Endothelial cell of umbilical vein (primary cell): ENCODE results near the gene LMTK2. TPM values are rescaled to one million over a fixed set of nuclear protein-coding genes. Genes with fewer than 3 reads are reported as not detected.

Source experiments
- BruUV-seq: library from RNA; stranded (reverse); fragments of 400-500 nt; replicated peaks from 2 replicates; lab custom pipeline; 2021; lab: Mats Ljungman, UMichigan
- CTCF ChIA-PET: fragments of 300-600, 350-600 bp; sonication (Branson Sonifier 250); formaldehyde crosslinking; loops from one replicate; lab custom pipeline; 2021; ENCODE audit warnings: antibody characterized with exemption, inconsistent platforms; lab: Charles Lee
- POLR2A ChIA-PET: fragments of 300-600, 350-600 bp; sonication (Branson Sonifier 250); formaldehyde crosslinking; loops from one replicate; lab custom pipeline; 2021; ENCODE audit warnings: antibody characterized with exemption, inconsistent platforms; lab: Charles Lee
- DNase-seq: peaks from one replicate; pipeline ENCODE4 v3.0.0-alpha.2; 2011; ENCODE audit warnings: low read depth, low spot score
- FAIRE-seq: peaks from 2 replicates; lab custom pipeline; 2011; peaks lifted over from hg19 to GRCh38; lab: Jason Lieb, UNC
- H2AFZ ChIP-seq: 2 replicates; pipeline ENCODE4 v1.6.0; 2012; ENCODE audit warnings: low read depth, low read length, control low read depth, inconsistent platforms
- H3K27ac ChIP-seq: 2 replicates; pipeline ENCODE4 v1.5.1; 2011; ENCODE audit warnings: low read depth, mild to moderate bottlenecking, control low read depth, low read length, moderate library complexity; ENCODE audit not compliant: insufficient read depth
- H3K27me3 ChIP-seq, 2 experiments: 2 replicates each; pipeline versions ENCODE4 v1.6.0 to v1.6.1; 2011; ENCODE audit warnings: low read length in 2 of 2, mixed read lengths in 1 of 2; ENCODE audit not compliant: control insufficient read depth in 2 of 2, insufficient read depth in 2 of 2
- H3K36me3 ChIP-seq, 2 experiments: 2 replicates in 1 of 2; 3 replicates in 1 of 2; pipeline ENCODE4 v1.5.1; 2011; ENCODE audit warnings: low read length in 2 of 2, mild to moderate bottlenecking in 1 of 2, moderate library complexity in 1 of 2; ENCODE audit not compliant: control insufficient read depth in 2 of 2, insufficient read depth in 2 of 2; ENCODE audit errors: extremely low read depth in 1 of 2
- H3K4me1 ChIP-seq: 3 replicates; pipeline ENCODE4 v1.5.1; 2011; ENCODE audit warnings: mild to moderate bottlenecking, low read length; ENCODE audit not compliant: control insufficient read depth, insufficient read depth; ENCODE audit errors: extremely low read depth
- H3K4me2 ChIP-seq: 2 replicates; pipeline ENCODE4 v1.6.1; 2011; ENCODE audit warnings: low read length, control low read depth, mixed read lengths; ENCODE audit not compliant: insufficient read depth
- H3K4me3 ChIP-seq, 3 experiments: fragments of 200-600 bp in 1 of 3; sonication (generic), shearing (Covaris generic) in 1 of 3; replicated peaks in 1 of 3; 2 replicates each; pipeline ENCODE4 v1.5.1; 2011 to 2016; ENCODE audit warnings: control low read depth in 3 of 3, low read length in 3 of 3, mild to moderate bottlenecking in 2 of 3, inconsistent platforms in 1 of 3, low read depth in 1 of 3, moderate library complexity in 1 of 3; ENCODE audit not compliant: insufficient read depth in 1 of 3
- H3K79me2 ChIP-seq: 2 replicates; pipeline ENCODE4 v1.6.0; 2012; ENCODE audit warnings: low read length, inconsistent platforms; ENCODE audit not compliant: control insufficient read depth, insufficient read depth
- H3K9ac ChIP-seq: replicated peaks from 2 replicates; pipeline ENCODE3; 2011; ENCODE audit warnings: low read length, control low read depth; ENCODE audit not compliant: insufficient read depth; ENCODE audit errors: extremely low read depth
- H3K9me1 ChIP-seq: replicated peaks from 3 replicates; pipeline ENCODE4 v1.6.0; 2011; ENCODE audit warnings: mild to moderate bottlenecking, low read length; ENCODE audit not compliant: control insufficient read depth, insufficient read depth; ENCODE audit errors: extremely low read depth
- H3K9me3 ChIP-seq: replicated peaks from 2 replicates; pipeline ENCODE4 v1.5.1; 2012; ENCODE audit warnings: low read length, inconsistent platforms; ENCODE audit not compliant: control insufficient read depth, insufficient read depth
- H4K20me1 ChIP-seq: replicated peaks from 2 replicates; pipeline ENCODE3; 2011; ENCODE audit warnings: mild to moderate bottlenecking, low read length; ENCODE audit not compliant: control insufficient read depth, insufficient read depth; ENCODE audit errors: extremely low read depth
- CTCF ChIP-seq, 2 donors: IDR thresholded peaks; 1 replicate in 1 of 2; 2 replicates in 1 of 2; pipeline ENCODE4 v1.5.1; 2011; ENCODE audit warnings: low read length in 2 of 2, mild to moderate bottlenecking in 2 of 2, moderate library complexity in 2 of 2, control low read depth in 1 of 2, inconsistent platforms in 1 of 2, low read depth in 1 of 2; ENCODE audit not compliant: insufficient read depth in 1 of 2; ENCODE audit errors: extremely low read depth in 1 of 2
- EZH2 ChIP-seq: IDR thresholded peaks from 2 replicates; pipeline ENCODE4 v1.6.1; 2012; ENCODE audit warnings: borderline replicate concordance, low read depth, mild to moderate bottlenecking, moderate library complexity, low read length, inconsistent platforms; ENCODE audit not compliant: severe bottlenecking
- FOS ChIP-seq: IDR thresholded peaks from 2 replicates; pipeline ENCODE4 v1.6.1; 2011; ENCODE audit warnings: mild to moderate bottlenecking, low read length, moderate library complexity, borderline replicate concordance; ENCODE audit not compliant: insufficient read depth
- GATA2 ChIP-seq: IDR thresholded peaks from 2 replicates; pipeline ENCODE4 v1.7.0; 2011; ENCODE audit warnings: low read depth, mild to moderate bottlenecking, moderate library complexity, mixed read lengths, low read length; ENCODE audit not compliant: insufficient read length, insufficient read depth
- JUN ChIP-seq: IDR thresholded peaks from 2 replicates; pipeline ENCODE4 v1.6.1; 2011; ENCODE audit warnings: borderline replicate concordance, low read depth; ENCODE audit not compliant: insufficient read length, insufficient read depth
- MAX ChIP-seq: IDR thresholded peaks from 2 replicates; pipeline ENCODE4 v1.6.1; 2011; ENCODE audit not compliant: insufficient read depth, insufficient read length
- MYC ChIP-seq: IDR thresholded peaks from one replicate; pipeline ENCODE4 v1.6.1; 2011; ENCODE audit warnings: mild to moderate bottlenecking, low read depth, low read length
- POLR2A ChIP-seq: IDR thresholded peaks from 2 replicates; pipeline ENCODE4 v1.6.1; 2012; ENCODE audit warnings: low read depth, mild to moderate bottlenecking, control low read depth, low read length
- POLR2AphosphoS5 ChIP-seq: IDR thresholded peaks from 2 replicates; pipeline ENCODE4 v1.6.1; 2012; ENCODE audit warnings: low read depth, mild to moderate bottlenecking, control low read depth, low read length, moderate library complexity; ENCODE audit not compliant: insufficient read depth
- dilution Hi-C: fragments of 300-500 bp; cut with MboI; formaldehyde crosslinking; loops from one replicate; pipeline ENCODE4 v1.15.0; 2019; ENCODE audit warnings: low sequenced_read_pairs; ENCODE audit not compliant: extremely low pct_ligation_motif_present
- intact Hi-C: fragments of 100-400 bp; cut with micrococcal nuclease; formaldehyde crosslinking; loops from one replicate; pipeline ENCODE4 v1.10.0; 2022
- polyA plus RNA-seq, 4 experiments: library from polyadenylated mRNA; depleted of rRNA in 3 of 4; stranded (reverse) in 3 of 4; unstranded in 1 of 4; fragments of >200 nt; gene quantifications; 2 replicates each; pipeline versions ENCODE4 v1.2.1 to v1.2.3, GENCODE V29; 2011 to 2012; ENCODE audit warnings: missing spikeins in 1 of 4
- total RNA-seq: library from RNA; stranded (reverse); gene quantifications from 2 replicates; pipeline ENCODE4 v1.2.3, GENCODE V29; 2021

Gene LMTK2
- total and polyA plus RNA-seq, 2 donors (not counting 3 experiments of a cell fraction or from before 2014, with no cell fraction given), result 5.9 to 13.8 TPM

GRCh38 chr7:98230746-98231471 lies 124.2 kb downstream of the LMTK2 start:
- intact Hi-C loops (no loop called here), dilution Hi-C loops (no loop called here)
- H3K36me3 ChIP-seq, result peaks cover 2 to 35% of the 10 kb centered on the region in 2 experiments
- H3K27ac ChIP-seq, result no peak overlapping the region
- no peaks in the 10 kb centered on the region for H3K4me1 ChIP-seq
- no peaks in the 10 kb centered on the region for H3K9me1 ChIP-seq
- H2AFZ ChIP-seq, result no peak overlapping the region
- H3K27me3 ChIP-seq, result no peaks in the 10 kb centered on the region
- FAIRE-seq (no peak), DNase-seq (no peak)
- no peaks in the 10 kb centered on the region for H3K9me3 ChIP-seq
- H3K4me3 ChIP-seq, result no peak overlapping the region
- ChIA-PET POLR2A (no interaction called here), CTCF (no interaction called here)
- TF ChIP-seq CTCF (IDR thresholded peaks at IDR 0.05; ENCODE audit: extremely low read depth in 1 of 2, insufficient read depth in 1 of 2, low read depth in 1 of 2, low read length in 2 of 2), result no peak
- TF ChIP-seq FOS, result no peak
- TF ChIP-seq EZH2, result no peak
- TF ChIP-seq POLR2A, result no peak
- TF ChIP-seq MAX, result no peak
- no peak for TF ChIP-seq MYC
- no peak for TF ChIP-seq GATA2
- TF ChIP-seq POLR2AphosphoS5, result no peak
- TF ChIP-seq JUN, result no peak
- no peaks in the 10 kb centered on the region for H4K20me1 ChIP-seq
- H3K79me2 ChIP-seq, result no peaks in the 10 kb centered on the region
- no TSS peak for BruUV-seq
- H3K4me2 ChIP-seq, result no peak overlapping the region
- H3K9ac ChIP-seq, result no peak overlapping the region
